EL (cell line): ENCODE results near the gene SKIC2.

Source experiments
- DNase-seq: peaks from one replicate; pipeline ENCODE4 v3.0.0-alpha.2; 2016

The SKIC2 gene

GRCh38 chr6:31945507-31946369 is 13.2 kb upstream of the SKIC2 start, which contains the start of gene CFB:
CFB (plus strand) TSS chr6:31946095; CDS start chr6:31946222, 127 bp downstream.
- peak; percentile 95 for DNase-seq

GRCh38 chr6:31946370-31946885 is 12.5 kb upstream of the SKIC2 start:
- no peak for DNase-seq

- DNase-seq, result no peak
Observed at GRCh38 chr6:31947070-31947675, 11.8 kb upstream of the SKIC2 start.

GRCh38 chr6:31947864-31948263 is 11.1 kb upstream of the SKIC2 start:
- DNase-seq, result no peak

GRCh38 chr6:31948306-31948705 is 10.7 kb upstream of the SKIC2 start:
- no peak for DNase-seq

- peak; percentile 73 for DNase-seq
Observed at GRCh38 chr6:31948753-31949413, 10.1 kb upstream of the SKIC2 start.

GRCh38 chr6:31949926-31950548 is 8.9 kb upstream of the SKIC2 start:
- no peak for DNase-seq

- peak; percentile 65 for DNase-seq
Observed at GRCh38 chr6:31952140-31952805, 6.7 kb upstream of the SKIC2 start.

GRCh38 chr6:31952890-31953289 is 6.1 kb upstream of the SKIC2 start:
- no peak for DNase-seq

- DNase-seq, result no peak
Observed at GRCh38 chr6:31954511-31954910, 4.5 kb upstream of the SKIC2 start.

- no peak for DNase-seq
Observed at GRCh38 chr6:31956796-31957195, 2.2 kb upstream of the SKIC2 start.

GRCh38 chr6:31958412-31958740 is 599 bp upstream of the SKIC2 start:
- DNase-seq, result no peak

GRCh38 chr6:31961616-31962015 is 2.6 kb downstream of the SKIC2 start:
- DNase-seq, result no peak

GRCh38 chr6:31963921-31964320 is 4.9 kb downstream of the SKIC2 start:
- no peak for DNase-seq

GRCh38 chr6:31965700-31966099 is 6.7 kb downstream of the SKIC2 start:
- DNase-seq, result no peak

- no peak for DNase-seq
Observed at GRCh38 chr6:31966506-31966905, 7.5 kb downstream of the SKIC2 start.

- no peak for DNase-seq
Observed at GRCh38 chr6:31966997-31967925, 8.3 kb downstream of the SKIC2 start.

- DNase-seq, result no peak
Observed at GRCh38 chr6:31967926-31968320, 8.9 kb downstream of the SKIC2 start.

- DNase-seq, result no peak
Observed at GRCh38 chr6:31968326-31968725, 9.4 kb downstream of the SKIC2 start.

- DNase-seq, result no peak
Observed at GRCh38 chr6:31968791-31969711, 10.1 kb downstream of the SKIC2 start.
